Myocyte (in vitro differentiated cells): Measurements from ENCODE around the gene WASF2. TPM values are rescaled to one million over a fixed set of nuclear protein-coding genes. Genes with fewer than 3 reads are reported as not detected.
"Not testable (repeated sequence)": the region's sequence is repeated elsewhere in the genome, so short reads cannot be mapped to it uniquely, and the experiment has no call there.

Experiments used
- DNase-seq: peaks from one replicate; pipeline ENCODE4 v3.0.0-alpha.2; 2012; ENCODE audit warnings: low read depth
- total RNA-seq: library from RNA; depleted of rRNA; stranded (reverse); fragments of >200 nt; gene quantifications from 2 replicates; pipeline ENCODE4 v1.2.3, GENCODE V29; 2014

The WASF2 gene
- total RNA-seq, 1 donor from 2014 or later, result 17.3 TPM

DNA sequence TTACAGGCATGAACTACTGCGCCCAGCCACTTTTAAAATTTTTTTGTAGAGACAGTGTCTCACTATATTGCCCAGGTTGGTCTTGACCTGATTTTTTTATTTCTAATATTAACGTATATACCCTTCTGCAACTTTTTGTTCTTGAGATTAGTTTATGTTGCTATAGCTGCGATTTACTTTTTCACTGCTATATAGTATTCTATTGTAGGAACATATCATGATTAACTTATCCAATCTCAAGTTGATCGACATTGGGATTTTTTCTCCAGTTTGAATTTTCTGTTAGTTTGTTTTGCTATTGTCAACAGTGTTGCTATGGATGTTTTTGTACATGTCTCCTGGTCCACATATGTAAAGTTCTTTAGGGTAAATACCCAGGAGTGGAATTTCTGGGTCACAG is 35.4 kb downstream of the WASF2 start:
- DNase-seq, result no peak

DNA sequence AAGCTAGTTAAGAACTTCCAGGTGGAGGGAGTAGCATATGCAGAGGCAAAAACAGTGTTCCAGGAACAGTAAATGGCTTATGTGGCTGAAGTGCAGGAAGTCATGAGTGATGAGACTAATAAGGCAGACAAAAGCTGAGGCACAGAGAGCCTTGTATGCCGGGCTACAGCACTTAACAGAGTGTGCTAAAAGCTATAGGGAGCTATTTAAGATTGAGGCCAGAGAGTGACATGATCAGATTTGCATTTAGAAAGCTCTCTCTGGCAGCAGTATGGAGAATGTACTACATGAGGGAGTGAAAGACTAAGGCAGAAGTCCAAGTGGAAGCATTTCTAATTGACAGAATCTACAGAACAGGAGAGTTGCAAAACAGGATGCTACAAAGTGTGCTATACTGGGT is 38.6 kb downstream of the WASF2 start:
- DNase-seq, result no peak

DNA sequence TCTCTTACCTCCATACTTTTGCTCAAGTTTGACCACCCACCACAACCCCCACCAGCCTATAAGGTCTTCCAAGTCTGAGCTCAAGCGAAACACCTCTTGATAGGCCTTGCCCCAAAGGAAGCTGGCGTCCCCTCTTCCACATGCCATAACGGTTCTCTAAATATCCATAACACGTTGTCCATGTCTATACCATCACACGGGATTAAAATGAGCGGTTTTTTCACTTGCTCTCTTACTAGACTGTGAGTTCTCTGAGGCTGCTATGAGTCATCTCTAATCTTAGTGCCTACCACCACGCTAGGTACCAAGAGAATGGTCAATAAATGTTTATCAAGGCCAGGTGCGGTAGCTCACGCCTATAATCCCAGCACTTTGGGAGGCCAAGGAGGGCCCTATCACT is 41.0 kb downstream of the WASF2 start:
- DNase-seq, result no peak

DNA sequence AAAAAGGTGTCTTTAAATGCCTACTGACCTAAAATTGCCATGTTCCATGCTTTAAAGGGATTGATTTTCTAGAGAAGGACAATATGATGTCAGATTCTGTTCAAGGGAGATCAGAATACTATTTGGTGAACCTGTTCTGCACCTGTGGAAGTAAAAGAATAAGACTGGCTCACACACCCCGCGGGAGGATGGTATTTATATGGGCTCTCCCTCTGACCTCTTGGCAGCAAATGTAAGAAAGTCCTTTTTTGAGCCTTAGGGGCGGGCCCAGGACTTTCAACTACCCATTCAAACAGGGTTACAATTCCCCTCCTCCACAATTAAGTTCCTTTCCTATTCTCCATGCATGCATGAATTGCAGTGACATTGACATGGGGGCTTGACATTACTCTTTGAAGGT is 42.1 kb downstream of the WASF2 start:
- DNase-seq, result no peak

DNA sequence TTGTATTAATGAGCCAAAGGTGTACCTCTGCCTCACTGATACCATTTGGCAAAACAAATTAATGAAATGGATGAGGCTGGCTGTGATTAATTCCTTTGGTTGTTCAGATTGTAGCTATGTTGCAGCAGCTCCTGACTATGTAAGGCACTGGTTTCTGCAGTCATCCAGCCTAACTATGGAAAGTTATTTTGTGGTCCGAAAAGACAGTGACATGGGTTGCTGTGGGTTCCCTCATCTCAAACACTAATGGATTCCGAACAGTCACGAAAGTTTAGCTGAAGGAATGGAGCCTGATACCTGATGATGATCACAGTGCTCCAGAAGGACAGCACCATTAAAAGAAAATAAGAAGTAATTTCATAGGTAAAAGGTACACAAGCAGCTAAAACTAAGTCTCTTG is 42.6 kb downstream of the WASF2 start:
- peak; percentile 68 for DNase-seq

DNA sequence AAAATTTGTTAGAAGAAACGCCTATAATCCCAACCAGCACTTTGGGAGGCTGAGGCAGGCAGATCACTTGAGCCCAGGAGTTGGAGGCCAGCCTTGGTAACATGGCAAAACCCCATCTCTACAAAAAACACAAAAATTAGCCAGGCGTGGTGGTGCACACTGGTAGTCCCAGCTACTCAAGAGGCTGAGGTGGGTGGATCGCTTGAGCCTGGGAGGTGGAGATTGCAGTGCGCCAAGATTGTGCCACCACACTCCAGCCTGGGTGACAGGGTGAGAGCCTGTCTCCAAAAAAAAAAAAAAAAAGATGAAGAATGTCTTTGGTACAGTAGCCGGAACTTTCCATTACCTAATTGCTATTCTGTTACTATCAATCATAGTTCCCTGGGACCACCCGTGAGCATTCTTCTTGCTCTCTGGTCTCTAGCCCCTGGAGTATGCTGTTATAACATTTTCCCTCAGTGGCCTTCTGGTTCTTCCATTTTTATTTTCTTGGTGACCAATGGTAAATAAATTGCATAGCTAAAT is 43.4 kb downstream of the WASF2 start:
- no peak for DNase-seq

DNA sequence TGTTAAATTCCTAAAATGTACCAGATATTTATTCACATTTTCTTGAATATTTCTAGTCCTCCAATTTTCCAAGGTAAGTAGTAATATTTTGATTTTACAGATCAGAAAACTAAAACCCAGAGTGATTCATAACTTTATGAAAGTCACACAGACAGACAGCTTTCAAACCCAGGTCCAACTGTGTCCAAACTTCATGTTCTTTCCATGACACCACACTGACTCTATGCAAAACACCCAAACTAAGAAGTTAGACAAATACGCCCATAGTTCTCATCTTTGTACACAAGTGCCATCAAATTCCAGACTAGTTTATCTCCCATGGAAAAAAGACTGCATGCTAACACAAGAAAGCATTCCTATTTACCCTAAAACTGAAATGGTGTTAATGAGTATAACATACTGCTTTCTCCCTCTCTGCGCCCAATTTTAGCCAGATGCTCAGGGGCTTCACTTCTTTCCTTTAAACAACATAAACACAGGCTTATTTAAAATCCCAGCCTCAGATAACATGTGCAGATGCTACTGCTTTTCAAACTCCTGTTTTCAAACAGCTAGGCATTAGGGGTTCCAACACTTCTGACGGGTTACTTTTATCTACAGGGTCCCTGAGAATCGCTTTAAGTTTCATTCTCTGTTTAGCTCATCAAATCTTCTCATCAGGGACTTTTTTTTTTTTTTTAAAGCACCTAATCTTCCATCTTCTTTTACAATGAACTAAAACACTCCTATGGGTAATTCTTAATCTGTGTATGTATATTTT is 44.6 kb downstream of the WASF2 start:
- no peak for DNase-seq

DNA sequence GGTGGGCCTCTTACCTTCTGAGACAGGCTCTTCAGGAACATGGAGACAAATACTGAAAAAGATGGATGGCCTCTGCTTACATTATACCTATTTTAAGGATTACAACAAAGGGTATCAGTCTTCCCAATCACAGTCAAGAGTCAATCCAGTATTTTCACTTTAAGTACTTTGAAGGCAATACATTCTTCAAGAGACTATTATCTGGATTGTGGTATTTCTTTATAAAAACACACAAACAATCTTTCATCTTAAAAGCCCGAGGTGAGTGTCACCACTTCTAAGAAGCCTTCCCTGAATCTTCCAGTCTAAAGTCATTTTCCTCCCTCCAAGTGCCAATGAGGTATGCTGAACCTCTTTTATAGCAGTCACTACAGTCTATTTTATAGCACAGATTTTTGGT is 45.3 kb downstream of the WASF2 start:
- no peak for DNase-seq

DNA sequence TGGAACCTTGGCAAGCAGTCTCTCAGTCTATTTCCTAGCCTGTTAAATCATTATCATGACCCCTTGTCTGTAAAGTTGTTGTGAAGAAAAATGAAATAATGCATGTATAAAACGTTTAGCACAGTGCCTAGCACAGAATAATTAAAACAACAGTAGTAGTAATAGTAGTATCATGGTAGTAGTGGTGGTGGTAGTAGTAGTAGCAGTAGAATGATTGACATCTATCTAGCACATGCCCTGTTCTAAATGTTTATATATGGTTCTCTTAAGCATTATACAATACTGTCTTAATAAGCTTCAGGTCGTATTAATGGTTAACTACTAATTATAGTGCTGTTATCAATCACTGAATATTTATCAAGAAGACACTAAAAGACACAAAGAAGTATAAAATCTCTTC is 50.8 kb downstream of the WASF2 start:
- DNase-seq, result no peak

DNA sequence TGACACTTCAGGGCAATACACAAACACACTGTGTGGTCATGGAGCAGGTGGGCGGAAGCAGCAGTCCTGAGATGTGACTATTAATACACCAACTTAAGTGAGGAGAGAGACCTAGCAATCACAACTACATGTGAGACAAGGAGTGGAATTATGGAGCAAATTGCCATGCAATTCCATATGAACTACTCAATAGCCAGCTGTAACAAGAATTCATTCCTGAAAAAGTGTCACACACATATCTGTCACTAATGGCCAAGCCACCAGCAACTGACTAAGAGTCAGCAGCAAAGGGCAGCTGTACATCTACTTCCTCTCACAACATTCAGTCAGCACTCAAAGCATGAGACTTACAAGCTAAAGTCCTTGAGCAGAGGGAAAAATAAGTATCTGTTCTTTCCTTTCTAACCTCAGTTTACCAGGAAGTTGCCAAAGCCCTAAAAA is 51.3 kb downstream of the WASF2 start:
- DNase-seq, result peak; percentile 53

DNA sequence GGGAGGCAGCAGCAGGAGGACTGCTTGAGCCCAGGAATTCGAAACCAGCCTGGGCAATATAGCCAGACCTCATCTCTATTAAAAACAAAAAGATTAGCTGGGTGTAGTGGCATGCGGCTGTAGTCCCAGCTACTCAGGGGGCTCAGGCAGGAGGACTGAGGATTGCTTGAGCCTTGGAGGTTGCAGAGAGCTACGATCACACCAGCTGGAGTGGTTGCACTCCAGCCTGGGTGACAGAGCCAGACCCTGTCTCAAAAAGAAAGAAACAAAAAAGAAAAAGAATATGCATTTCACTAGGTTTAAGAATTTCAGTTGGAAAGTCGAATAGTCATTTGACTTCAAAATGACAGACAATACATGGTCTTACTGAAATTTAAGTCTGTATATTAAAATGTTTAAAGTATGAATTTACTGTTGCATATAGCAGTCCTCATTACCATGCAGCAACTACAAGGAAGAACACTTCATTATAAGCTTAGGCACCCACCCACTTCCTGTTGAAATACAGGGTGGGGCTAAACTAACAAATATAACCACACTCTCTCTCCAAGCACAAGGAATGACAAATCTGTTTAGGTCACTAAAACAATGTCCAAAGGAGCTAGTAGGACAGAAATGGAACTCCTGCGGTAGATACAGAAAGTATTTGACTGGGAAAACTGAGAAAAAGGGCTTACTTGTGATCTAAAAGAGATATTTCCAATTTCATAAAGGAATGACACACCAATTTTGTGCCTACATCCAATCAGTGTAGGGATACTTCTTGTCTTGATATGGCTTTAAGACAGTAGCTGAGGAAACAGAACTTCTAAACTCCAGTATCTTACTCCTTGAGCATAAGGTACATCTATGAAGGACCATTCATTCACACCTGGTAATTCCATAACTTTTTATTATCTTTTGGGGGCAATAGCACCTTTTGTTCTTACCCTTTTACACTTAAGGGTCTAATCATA is 53.5 kb downstream of the WASF2 start:
- DNase-seq, result peak; percentile 62

DNA sequence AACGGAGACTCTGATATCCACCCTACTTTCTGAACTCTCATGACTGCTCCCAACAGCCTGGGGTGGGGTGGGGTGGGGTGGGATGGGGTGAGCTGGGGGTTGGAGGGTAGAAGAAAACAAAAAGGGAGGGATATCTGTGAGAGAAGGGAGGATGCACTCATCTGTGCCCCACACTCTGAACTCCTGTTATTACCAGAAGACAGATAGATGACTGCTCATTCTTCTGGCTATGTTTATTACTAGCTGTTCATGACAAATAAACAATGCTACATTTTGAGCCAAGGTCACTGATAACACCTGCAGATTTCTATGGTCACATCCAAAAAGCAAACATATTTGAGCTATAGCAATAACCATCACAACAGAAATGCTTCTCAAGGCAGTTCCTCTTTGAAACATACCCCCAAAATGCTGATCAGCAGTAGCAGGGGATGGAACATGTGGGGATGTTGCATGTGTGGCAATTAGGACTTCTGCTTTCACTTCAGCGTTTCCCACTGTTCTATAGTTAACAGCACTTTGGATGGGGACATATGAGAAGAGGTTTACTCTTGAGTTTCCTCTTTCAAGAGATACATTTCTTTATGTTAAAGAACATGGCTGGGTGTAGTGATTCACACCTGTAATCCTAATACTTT is 54.3 kb downstream of the WASF2 start:
- DNase-seq, result no peak

DNA sequence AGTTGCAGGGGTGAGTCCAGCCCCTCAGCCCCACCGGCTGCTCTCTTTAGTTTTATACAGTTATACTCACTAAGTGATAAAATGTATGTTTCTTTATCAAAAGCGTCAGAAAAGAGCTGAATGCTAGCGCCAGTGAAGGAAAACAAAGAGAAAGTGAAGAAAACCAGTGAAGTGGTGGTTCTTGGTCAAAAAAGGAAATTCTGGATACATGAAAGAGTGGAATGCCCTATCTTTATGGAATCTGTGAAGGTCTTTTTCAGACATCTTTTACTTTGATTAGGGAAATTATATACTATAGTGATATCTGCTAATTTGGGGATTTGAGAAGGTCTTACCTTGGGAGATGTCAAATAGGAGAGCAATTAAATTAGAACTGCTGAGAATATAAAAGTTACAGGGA is 56.3 kb downstream of the WASF2 start:
- DNase-seq, result no peak

DNA sequence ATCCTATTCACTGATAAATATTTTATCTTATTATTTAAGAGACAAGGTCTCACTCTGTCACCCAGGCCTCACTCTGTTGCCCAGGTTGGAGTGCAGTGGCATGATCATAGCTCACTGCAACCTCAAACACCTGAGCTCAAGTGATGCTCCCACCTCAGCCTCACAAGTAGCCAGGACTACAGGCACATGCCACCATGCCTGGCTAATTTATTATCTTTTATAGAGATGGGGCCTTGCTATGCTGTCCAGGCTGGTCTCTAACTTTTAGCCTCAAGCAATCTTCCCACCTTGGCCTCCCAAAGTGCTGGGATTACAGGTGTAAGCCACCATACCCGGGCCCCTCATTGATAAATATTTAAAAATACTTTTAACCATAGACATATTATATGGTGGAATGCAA is 57.2 kb downstream of the WASF2 start:
- not testable (repeated sequence) for DNase-seq

DNA sequence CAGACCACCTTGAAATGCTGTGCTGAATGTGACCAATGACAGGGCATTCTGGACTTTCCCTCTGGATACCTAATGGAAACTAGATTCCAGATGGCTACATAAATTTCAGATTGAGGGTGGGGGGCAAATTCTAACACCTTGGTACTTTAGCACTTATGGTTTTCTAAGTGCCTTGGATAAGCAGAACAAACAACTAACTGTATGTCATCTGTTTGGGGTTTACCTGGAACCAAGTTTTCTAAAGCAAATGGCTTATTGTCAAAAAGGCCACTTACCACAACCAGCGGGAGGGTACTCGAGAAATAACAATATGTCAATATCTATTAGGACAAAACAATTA is 58.4 kb downstream of the WASF2 start:
- no peak for DNase-seq

DNA sequence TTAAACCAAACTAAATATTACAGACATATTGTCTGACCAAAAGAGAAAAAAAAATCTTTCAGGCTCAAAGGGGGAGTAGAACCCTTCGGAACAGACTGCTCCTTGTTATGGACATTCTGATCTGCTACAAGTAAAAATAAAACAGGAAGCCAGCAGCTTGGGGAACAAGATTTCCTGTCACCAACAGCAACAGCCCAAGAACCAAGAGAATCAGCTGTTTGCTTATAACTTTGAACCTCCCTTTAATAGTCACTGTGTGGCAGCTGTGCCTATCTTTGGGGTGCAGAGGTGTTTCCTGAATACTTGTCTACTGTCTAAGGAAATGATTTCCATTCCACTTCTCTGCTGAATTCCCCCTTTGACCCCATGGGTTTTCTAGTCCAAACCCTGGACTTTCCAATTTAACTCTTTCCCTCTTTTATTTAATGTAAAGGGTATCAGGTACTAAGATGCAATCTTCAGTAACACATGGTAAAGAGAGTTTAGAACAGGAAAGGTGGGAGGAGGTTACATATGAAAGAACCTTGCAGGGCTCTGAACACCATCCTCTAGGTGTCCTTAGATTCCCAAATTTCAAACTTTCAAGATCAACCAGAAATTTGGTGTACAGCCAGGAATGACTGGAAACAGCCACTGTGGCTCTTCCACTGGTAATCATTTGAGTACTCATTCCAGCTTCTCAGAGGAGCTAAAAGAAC is 58.9 kb downstream of the WASF2 start:
- peak; percentile 71 for DNase-seq

DNA sequence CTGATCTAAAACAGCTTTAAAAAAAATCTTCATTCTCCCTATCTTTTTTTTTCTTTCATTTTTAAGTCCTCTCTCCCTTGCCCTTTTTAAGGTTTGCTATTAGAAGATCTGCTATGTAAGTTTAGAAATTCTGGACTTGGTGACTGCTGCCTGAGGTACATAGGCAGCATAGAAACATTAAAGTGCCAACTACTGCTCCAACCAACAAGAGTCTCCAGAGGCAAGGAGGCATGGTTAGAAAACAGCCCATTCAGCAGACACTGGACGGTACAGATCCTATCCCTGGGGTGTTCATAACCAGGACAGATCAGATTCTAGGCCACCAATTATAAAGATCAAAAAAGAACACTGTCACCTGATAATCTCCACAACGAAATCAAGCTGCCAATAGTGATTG is 60.9 kb downstream of the WASF2 start:
- no peak for DNase-seq

DNA sequence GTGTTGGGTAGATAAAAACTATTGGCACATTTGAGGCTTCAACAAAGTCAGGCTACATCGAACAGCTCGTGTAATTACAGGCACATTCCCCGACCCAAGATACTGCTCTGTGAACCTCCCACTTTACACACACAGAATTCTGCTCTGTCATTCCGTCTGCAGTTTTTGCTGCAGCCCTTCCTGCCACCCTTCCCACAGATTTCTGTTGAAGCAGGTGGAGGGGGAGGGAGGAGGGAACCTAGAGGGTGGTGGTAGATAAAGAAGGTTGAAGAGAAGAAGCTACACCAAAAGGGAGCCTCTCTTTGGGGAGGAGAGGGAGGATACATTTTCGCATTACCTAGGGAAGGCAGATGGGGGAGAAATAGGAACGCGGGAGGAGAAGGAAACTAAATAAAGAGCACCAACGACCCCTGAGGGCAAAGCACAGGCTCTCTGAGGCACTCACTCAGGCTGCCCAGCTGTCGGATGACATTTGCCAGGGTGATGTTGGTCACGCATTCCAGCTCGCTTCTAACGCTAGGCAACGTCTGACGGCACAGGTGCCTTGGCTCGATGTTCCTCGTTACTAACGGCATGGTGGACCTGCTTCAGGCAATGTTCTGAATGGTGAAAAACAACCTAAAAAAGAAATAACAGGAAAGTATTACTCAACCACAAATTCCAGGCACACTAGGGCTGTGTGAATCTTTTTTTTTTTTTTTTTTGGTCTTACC is 61.5 kb downstream of the WASF2 start:
- peak; percentile 90 for DNase-seq

DNA sequence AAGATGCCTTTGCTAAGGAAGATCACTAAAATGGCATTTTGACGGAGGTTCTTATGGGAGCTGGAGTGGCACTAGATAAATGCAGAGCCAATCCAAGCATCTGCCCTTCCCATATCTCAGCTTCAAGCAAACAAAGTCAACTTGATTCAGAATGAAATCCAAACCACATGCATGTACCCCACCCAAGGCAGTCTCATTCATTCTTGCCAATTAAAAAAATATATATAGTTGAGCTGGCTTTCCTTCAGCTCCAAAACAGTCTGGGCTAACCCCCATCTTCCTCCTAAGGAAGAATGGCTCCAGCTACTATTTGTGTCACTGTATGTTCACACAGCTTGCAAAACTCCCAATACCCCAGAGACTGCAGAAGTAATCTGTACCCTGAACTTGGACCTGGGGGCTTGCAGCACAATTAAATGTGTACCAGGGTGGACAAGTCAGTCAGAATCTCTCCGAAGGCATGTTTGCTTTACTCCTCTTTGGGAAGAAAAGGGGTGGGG is 62.1 kb downstream of the WASF2 start:
- no peak for DNase-seq

DNA sequence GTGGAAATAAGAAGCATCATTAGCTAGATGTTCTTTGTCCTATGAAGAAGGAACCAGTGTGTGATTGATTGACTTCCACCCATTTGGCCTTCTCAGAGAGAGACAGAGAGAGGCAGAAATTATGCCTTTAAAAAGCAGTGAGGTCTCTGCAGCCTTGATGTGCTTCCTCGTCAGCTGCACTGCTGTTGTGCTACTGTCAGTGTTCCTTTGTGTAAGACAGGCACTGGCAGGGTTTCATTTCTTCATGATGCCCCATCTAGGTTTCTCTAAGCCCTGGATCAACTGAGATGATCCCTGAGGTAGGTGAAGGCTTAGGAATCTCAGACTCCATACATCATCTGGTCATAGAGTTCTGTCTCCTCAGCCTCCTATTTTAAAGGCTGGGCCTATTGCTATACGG is 62.6 kb downstream of the WASF2 start:
- DNase-seq, result no peak
